HG03135 (cell line): ENCODE results near the gene ING5.

Experiments used
- ATAC-seq: cut with Tn5 transposase; IDR thresholded peaks from one replicate; pipeline ENCODE4 v1.9.1; 2021; ENCODE audit warnings: mild to moderate bottlenecking, moderate library complexity; ENCODE audit not compliant: unreplicated experiment

ING5 gene

GRCh38 chr2:241672243-241673188 is 29.3 kb upstream of the ING5 start:
- no peak for ATAC-seq

GRCh38 chr2:241673189-241673663 is 28.6 kb upstream of the ING5 start:
- ATAC-seq = no peak

- ATAC-seq = no peak
These were observed 27.8 kb upstream of the ING5 start for GRCh38 chr2:241673797-241674725.

- ATAC-seq = no peak
These were observed 26.0 kb upstream of the ING5 start for GRCh38 chr2:241675885-241676284.

- no peak for ATAC-seq
These were observed 25.2 kb upstream of the ING5 start for GRCh38 chr2:241676665-241677064.

- ATAC-seq = no peak
These were observed 24.4 kb upstream of the ING5 start for GRCh38 chr2:241677392-241677791.

- no peak for ATAC-seq
These were observed 23.5 kb upstream of the ING5 start for GRCh38 chr2:241678307-241678706.

- no peak for ATAC-seq
These were observed 22.9 kb upstream of the ING5 start for GRCh38 chr2:241678784-241679540.

- no peak for ATAC-seq
These were observed 21.8 kb upstream of the ING5 start for GRCh38 chr2:241680044-241680443.

GRCh38 chr2:241680827-241681599 is 20.8 kb upstream of the ING5 start:
- no peak for ATAC-seq

- ATAC-seq = peak; percentile 18
These were observed 15.6 kb upstream of the ING5 start for GRCh38 chr2:241686324-241686649.

GRCh38 chr2:241686650-241687425 is 15.0 kb upstream of the ING5 start, which contains the start of gene DTYMK:
Gene DTYMK, minus strand, starts transcription at chr2:241686815. Its CDS starts 32 bp downstream, at chr2:241686783.
- ATAC-seq = peak; percentile 94

GRCh38 chr2:241689306-241689705 is 12.5 kb upstream of the ING5 start:
- ATAC-seq = no peak

GRCh38 chr2:241690202-241690717 is 11.6 kb upstream of the ING5 start:
- ATAC-seq = no peak

GRCh38 chr2:241692448-241692847 is 9.4 kb upstream of the ING5 start:
- no peak for ATAC-seq

GRCh38 chr2:241695651-241696050 is 6.2 kb upstream of the ING5 start:
- ATAC-seq = no peak

- no peak for ATAC-seq
These were observed 765 bp upstream of the ING5 start for GRCh38 chr2:241701149-241701398.

GRCh38 chr2:241702155-241703031 is 554 bp downstream of the ING5 start:
- peak; percentile 72 for ATAC-seq
